WI38 (cell line): ENCODE measurements around the gene ASPM.

Experiments
- H3K4me3 ChIP-seq: 2 replicates; pipeline ENCODE4 v1.5.1; 2011; ENCODE audit warnings: low read depth, mild to moderate bottlenecking, control low read depth, low read length
- CTCF ChIP-seq: IDR thresholded peaks from 2 replicates; pipeline ENCODE4 v1.5.1; 2012; ENCODE audit warnings: low read depth, mild to moderate bottlenecking, control low read depth, low read length

ASPM gene

GRCh38 chr1:197143276-197143675 is 3.2 kb downstream of the ASPM start:
- no peak for TF ChIP-seq CTCF
- H3K4me3 ChIP-seq: no peak overlapping the region

GRCh38 chr1:197141575-197141974 is 4.9 kb downstream of the ASPM start:
- no peak for TF ChIP-seq CTCF
- no peak overlapping the region for H3K4me3 ChIP-seq

- no peak for TF ChIP-seq CTCF
- no peak overlapping the region for H3K4me3 ChIP-seq
Observed at GRCh38 chr1:197140121-197140520, 6.3 kb downstream of the ASPM start.

- no peak overlapping the region for H3K4me3 ChIP-seq
- no peak for TF ChIP-seq CTCF
Observed at GRCh38 chr1:197139169-197139568, 7.3 kb downstream of the ASPM start.

GRCh38 chr1:197137322-197137721 is 9.1 kb downstream of the ASPM start:
- no peak for TF ChIP-seq CTCF
- no peak overlapping the region for H3K4me3 ChIP-seq

GRCh38 chr1:197130677-197131304 is 15.7 kb downstream of the ASPM start:
- TF ChIP-seq CTCF: no peak

GRCh38 chr1:197129698-197130097 is 16.8 kb downstream of the ASPM start:
- TF ChIP-seq CTCF: no peak
- H3K4me3 ChIP-seq: no peak overlapping the region

More at GRCh38 chr1:197130677-197131304, 15.7 kb downstream of the ASPM start:
- H3K4me3 ChIP-seq: no peak overlapping the region
